ENCODE data around the gene HS3ST3A1. TPM values are rescaled to one million over a fixed set of nuclear protein-coding genes. Genes with fewer than 3 reads are reported as not detected.

Gene HS3ST3A1
- total and polyA plus RNA-seq, 2 of the 8 experiments (the other 6 are each of a cell fraction or from before 2014, with no cell fraction given) = 5.4 to 5.7 TPM

DNA sequence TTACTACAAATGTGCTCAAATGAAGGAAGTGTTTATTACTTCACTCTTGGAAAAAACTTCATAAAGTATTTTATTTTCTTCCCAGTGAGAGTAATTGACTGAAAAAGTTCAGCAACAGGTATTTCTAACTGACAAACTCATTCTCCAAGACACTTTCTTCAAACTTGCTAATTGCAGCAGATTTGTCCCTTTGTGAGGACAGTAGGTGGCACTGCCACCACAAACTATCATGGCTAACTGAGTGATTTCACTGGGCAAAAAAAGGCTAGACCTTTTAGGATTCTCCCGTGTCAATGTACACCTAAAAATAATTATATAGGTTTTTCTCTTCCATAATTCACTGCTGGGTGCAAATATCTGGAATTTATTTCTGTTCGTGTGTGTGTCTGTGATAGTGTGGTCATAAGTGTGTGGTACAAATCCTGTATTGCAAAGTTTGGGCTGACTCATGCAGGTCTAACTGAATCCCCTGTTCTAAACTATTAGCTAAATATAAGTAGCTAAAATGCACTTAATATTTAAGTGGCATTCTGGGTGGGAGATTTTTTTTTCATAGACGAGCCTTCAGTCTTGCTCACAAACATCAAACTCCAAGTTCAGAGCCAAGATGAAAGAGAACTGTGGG is 3.9 kb downstream of the HS3ST3A1 start:
- H3K27me3 ChIP-seq (replicated peaks in 1 of 4; ENCODE audit: control insufficient read depth in 3 of 4, extremely low read depth in 1 of 4, insufficient read depth in 3 of 4, low read length in 3 of 4) = peaks cover 3 to 21% (median 14%) of the 10 kb centered on the region in 4 experiments
- H2BK20ac ChIP-seq (ENCODE audit: low read length) = no peak overlapping the region
- POLR2A ChIA-PET (ENCODE audit: partially characterized antibody) = no interaction called here
- H2BK120ac ChIP-seq (replicated peaks; ENCODE audit: low read depth, low read length) = no peak overlapping the region
- peaks cover 0 to 4% (median 2%) of the 10 kb centered on the region in 4 experiments; a peak in 5 of 7 replicates for H3K4me1 ChIP-seq (replicated peaks in 1 of 4; ENCODE audit: control insufficient read depth in 3 of 4, insufficient read depth in 4 of 4, low read length in 3 of 4)
- peaks cover 0 to 1% of the 10 kb centered on the region in 2 experiments for H4K20me1 ChIP-seq (replicated peaks in 1 of 2; ENCODE audit: control insufficient read depth in 1 of 2, insufficient read depth in 2 of 2, low read length in 2 of 2)
- H3K18ac ChIP-seq (ENCODE audit: extremely low read depth, low read length) = no peak overlapping the region
- H3K4me2 ChIP-seq (ENCODE audit: insufficient read depth in 1 of 2, low read depth in 2 of 2, low read length in 2 of 2) = no peak overlapping the region
- DNase-seq (ENCODE audit: low read depth in 1 of 2, low spot score in 2 of 2) (no peak), FAIRE-seq (no peak)
- no peak overlapping the region for H4K5ac ChIP-seq (ENCODE audit: insufficient read length, low read depth, low read length)
- H3K27ac ChIP-seq (ENCODE audit: low read depth, low read length) = no peak overlapping the region
- H3K9me3 ChIP-seq (ENCODE audit: insufficient read depth in 2 of 2, low read depth in 1 of 2, low read length in 1 of 2) = no peaks in the 10 kb centered on the region
- H4K8ac ChIP-seq (ENCODE audit: extremely low read depth, insufficient read depth, low read length) = no peak overlapping the region
- WGBS, 2 experiments (ENCODE audit: extremely low coverage in 1 of 2, insufficient coverage in 1 of 2, insufficient read length in 1 of 2, insufficient replicate concordance in 2 of 2, low coverage in 1 of 2, low lambda C conversion rate in 2 of 2, missing lambda C conversion rate in 1 of 2) = 66% methylated on average over 3 of the region's 3 CpGs; no CpG with 5 or more reads in 1 of the 2 experiments
- H3K4me3 ChIP-seq (ENCODE audit: extremely low read depth in 1 of 4, insufficient read depth in 2 of 4, low read depth in 3 of 4, low read length in 4 of 4) = no peak overlapping the region
- H3K36me3 ChIP-seq (ENCODE audit: control insufficient read depth in 2 of 4, insufficient read depth in 4 of 4, low read length in 3 of 4) = no peaks in the 10 kb centered on the region
- no peak overlapping the region for H2BK12ac ChIP-seq (ENCODE audit: low read depth, low read length)
- no peak overlapping the region for H2BK15ac ChIP-seq (ENCODE audit: low read length)
- H3K23ac ChIP-seq (ENCODE audit: insufficient read length) = no peak overlapping the region
- no peaks in the 10 kb centered on the region; the same call in 1 of the 2 replicates for H3K79me1 ChIP-seq (ENCODE audit: low read depth, low read length)
- H4K91ac ChIP-seq (replicated peaks; ENCODE audit: insufficient read length, low read length) = no peak overlapping the region
- no peak overlapping the region for H2AFZ ChIP-seq (ENCODE audit: low read length)
- H3K4ac ChIP-seq (replicated peaks; ENCODE audit: insufficient read length, low read depth, low read length) = no peak overlapping the region
- CTCF ChIA-PET (ENCODE audit: partially characterized antibody) = interaction anchor here (0.6 to 1.4 kb wide), 9 partner anchors 9 to 705 kb away, joined by 3 to 4 read pairs (median 4); partner anchors contain the start of gene COX10
- H3K56ac ChIP-seq (replicated peaks; ENCODE audit: insufficient read length, low read depth, low read length) = no peak overlapping the region
- H2AK5ac ChIP-seq (ENCODE audit: low read depth, low read length) = no peak overlapping the region
- H3K14ac ChIP-seq (ENCODE audit: insufficient read length) = no peak overlapping the region
- no peak overlapping the region for H3K9ac ChIP-seq (replicated peaks in 1 of 4; ENCODE audit: extremely low read depth in 1 of 4, low read depth in 3 of 4, low read length in 3 of 4)
- H2BK5ac ChIP-seq (ENCODE audit: low read depth, low read length) = no peak overlapping the region
- no peaks in the 10 kb centered on the region for H3K79me2 ChIP-seq (ENCODE audit: control insufficient read depth in 1 of 2, insufficient read depth in 2 of 2, low read length in 2 of 2)
- H3K23me2 ChIP-seq (ENCODE audit: low read depth, low read length) = peaks cover 15% of the 10 kb centered on the region; the same call in 1 of the 2 replicates
- TF ChIP-seq SP4 (IDR thresholded peaks at IDR 0.05; ENCODE audit: low read length) (no peak), CHD2 (IDR thresholded peaks at IDR 0.05; ENCODE audit: low read length) (no peak), RBBP5 (IDR thresholded peaks at IDR 0.05; ENCODE audit: borderline replicate concordance, low read depth, low read length) (no peak), KDM1A (IDR thresholded peaks at IDR 0.05; ENCODE audit: borderline replicate concordance, low read length) (no peak), SIN3A (conservative IDR thresholded peaks at IDR 0.05 in 1 of 2, IDR thresholded peaks at IDR 0.05 in 1 of 2; ENCODE audit: low read depth in 1 of 2, low read length in 2 of 2) (no peak), JUND (IDR thresholded peaks at IDR 0.05; ENCODE audit: low read length) (no peak), RAD21 (IDR thresholded peaks at IDR 0.05 in 1 of 2, conservative IDR thresholded peaks at IDR 0.05 in 1 of 2; ENCODE audit: low read depth in 2 of 2, low read length in 2 of 2) (peak; percentile 73 to 84)
- TF ChIP-seq, protein P1, sequence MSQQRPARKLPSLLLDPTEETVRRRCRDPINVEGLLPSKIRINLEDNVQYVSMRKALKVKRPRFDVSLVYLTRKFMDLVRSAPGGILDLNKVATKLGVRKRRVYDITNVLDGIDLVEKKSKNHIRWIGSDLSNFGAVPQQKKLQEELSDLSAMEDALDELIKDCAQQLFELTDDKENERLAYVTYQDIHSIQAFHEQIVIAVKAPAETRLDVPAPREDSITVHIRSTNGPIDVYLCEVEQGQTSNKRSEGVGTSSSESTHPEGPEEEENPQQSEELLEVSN (IDR thresholded peaks at IDR 0.05) = no peak
- TF ChIP-seq, protein P2, sequence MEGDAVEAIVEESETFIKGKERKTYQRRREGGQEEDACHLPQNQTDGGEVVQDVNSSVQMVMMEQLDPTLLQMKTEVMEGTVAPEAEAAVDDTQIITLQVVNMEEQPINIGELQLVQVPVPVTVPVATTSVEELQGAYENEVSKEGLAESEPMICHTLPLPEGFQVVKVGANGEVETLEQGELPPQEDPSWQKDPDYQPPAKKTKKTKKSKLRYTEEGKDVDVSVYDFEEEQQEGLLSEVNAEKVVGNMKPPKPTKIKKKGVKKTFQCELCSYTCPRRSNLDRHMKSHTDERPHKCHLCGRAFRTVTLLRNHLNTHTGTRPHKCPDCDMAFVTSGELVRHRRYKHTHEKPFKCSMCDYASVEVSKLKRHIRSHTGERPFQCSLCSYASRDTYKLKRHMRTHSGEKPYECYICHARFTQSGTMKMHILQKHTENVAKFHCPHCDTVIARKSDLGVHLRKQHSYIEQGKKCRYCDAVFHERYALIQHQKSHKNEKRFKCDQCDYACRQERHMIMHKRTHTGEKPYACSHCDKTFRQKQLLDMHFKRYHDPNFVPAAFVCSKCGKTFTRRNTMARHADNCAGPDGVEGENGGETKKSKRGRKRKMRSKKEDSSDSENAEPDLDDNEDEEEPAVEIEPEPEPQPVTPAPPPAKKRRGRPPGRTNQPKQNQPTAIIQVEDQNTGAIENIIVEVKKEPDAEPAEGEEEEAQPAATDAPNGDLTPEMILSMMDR (IDR thresholded peaks at IDR 0.05; ENCODE audit: control extremely low read depth in 1 of 3, insufficient read depth in 1 of 3, low read depth in 1 of 3, low read length in 3 of 3) = peak in 2 of 3 experiments; percentile 56 to 60; a peak in 3 of 4 replicates
